Central memory CD8-positive, alpha-beta T cell (primary cell): ENCODE measurements around the gene ATG12.
"Not testable (repeated sequence)": the region's sequence is repeated elsewhere in the genome, so short reads cannot be mapped to it uniquely, and the experiment has no call there.

Source experiments
- ATAC-seq: fragments of 150-1000 bp; cut with Tn5 transposase; replicated peaks from 2 replicates; pipeline ENCODE4 v1.10.0; 2022; ENCODE audit warnings: mild to moderate bottlenecking, moderate FRiP score, moderate number of reproducible peaks; ENCODE audit not compliant: poor library complexity, severe bottlenecking; ENCODE audit errors: extremely low read depth
- DNase-seq, 2 donors: peaks; one replicate each; pipeline ENCODE4 v3.0.0; 2021; ENCODE audit warnings: low spot score in 2 of 2
- H3K27ac Mint-ChIP-seq: one replicate; pipeline ENCODE4 v1.8.0; 2022; ENCODE audit warnings: low read depth, mild to moderate bottlenecking, moderate library complexity, mixed read lengths
- H3K27me3 Mint-ChIP-seq: one replicate; pipeline ENCODE4 v1.8.0; 2022; ENCODE audit warnings: mixed read lengths
- H3K36me3 Mint-ChIP-seq: one replicate; pipeline ENCODE4 v1.8.0; 2022; ENCODE audit warnings: mild to moderate bottlenecking, moderate library complexity, mixed read lengths; ENCODE audit not compliant: insufficient read depth
- H3K4me1 Mint-ChIP-seq: one replicate; pipeline ENCODE4 v1.8.0; 2022; ENCODE audit warnings: mixed read lengths
- H3K4me3 Mint-ChIP-seq: one replicate; pipeline ENCODE4 v1.8.0; 2022; ENCODE audit warnings: mild to moderate bottlenecking, moderate library complexity, mixed read lengths
- H3K9me3 Mint-ChIP-seq: one replicate; pipeline ENCODE4 v1.8.0; 2022; ENCODE audit warnings: mixed read lengths

The ATG12 gene

GRCh38 chr5:115812372-115812771 lies 29.0 kb downstream of the ATG12 start:
- no peak for DNase-seq
- H3K4me1 Mint-ChIP-seq, result peaks cover 15% of the 10 kb centered on the region
- H3K36me3 Mint-ChIP-seq, result no peaks in the 10 kb centered on the region
- no peak overlapping the region for H3K4me3 Mint-ChIP-seq
- no peak overlapping the region for H3K27ac Mint-ChIP-seq
- no peaks in the 10 kb centered on the region for H3K9me3 Mint-ChIP-seq
- ATAC-seq, result no peak
- H3K27me3 Mint-ChIP-seq, result peaks cover 71% of the 10 kb centered on the region

- Mint-ChIP-seq H3K36me3 (no peaks in the 10 kb centered on the region), H3K9me3 (no peaks in the 10 kb centered on the region), H3K4me3 (no peak overlapping the region), H3K27me3 (peaks cover 68% of the 10 kb centered on the region), H3K27ac (no peak overlapping the region), H3K4me1 (peaks cover 9% of the 10 kb centered on the region)
- ATAC-seq (no peak), DNase-seq (no peak)
Observed at GRCh38 chr5:115811406-115811805, 30.0 kb downstream of the ATG12 start.

GRCh38 chr5:115810761-115811160 lies 30.6 kb downstream of the ATG12 start:
- ATAC-seq, result no peak
- H3K27me3 Mint-ChIP-seq, result peaks cover 61% of the 10 kb centered on the region
- H3K9me3 Mint-ChIP-seq, result no peaks in the 10 kb centered on the region
- H3K36me3 Mint-ChIP-seq, result no peaks in the 10 kb centered on the region
- peaks cover 6% of the 10 kb centered on the region for H3K4me1 Mint-ChIP-seq
- no peak overlapping the region for H3K4me3 Mint-ChIP-seq
- no peak for DNase-seq
- no peak overlapping the region for H3K27ac Mint-ChIP-seq

GRCh38 chr5:115809946-115810345 lies 31.4 kb downstream of the ATG12 start:
- H3K27me3 Mint-ChIP-seq, result peaks cover 53% of the 10 kb centered on the region
- no peaks in the 10 kb centered on the region for H3K9me3 Mint-ChIP-seq
- H3K4me3 Mint-ChIP-seq, result no peak overlapping the region
- H3K4me1 Mint-ChIP-seq, result peaks cover under 1% of the 10 kb centered on the region
- DNase-seq, result no peak
- H3K27ac Mint-ChIP-seq, result no peak overlapping the region
- no peaks in the 10 kb centered on the region for H3K36me3 Mint-ChIP-seq
- no peak for ATAC-seq

GRCh38 chr5:115808066-115808465 lies 33.3 kb downstream of the ATG12 start:
- H3K36me3 Mint-ChIP-seq, H3K4me1 Mint-ChIP-seq, ATAC-seq, H3K9me3 Mint-ChIP-seq, H3K27ac Mint-ChIP-seq, H3K4me3 Mint-ChIP-seq, DNase-seq: not testable (repeated sequence)
- H3K27me3 Mint-ChIP-seq, result peaks cover 38% of the 10 kb centered on the region

GRCh38 chr5:115807654-115808052 lies 33.7 kb downstream of the ATG12 start:
- no peak for DNase-seq
- Mint-ChIP-seq H3K4me1 (no peaks in the 10 kb centered on the region), H3K4me3 (no peak overlapping the region), H3K27me3 (peaks cover 38% of the 10 kb centered on the region), H3K36me3 (no peaks in the 10 kb centered on the region), H3K27ac (no peak overlapping the region), H3K9me3 (no peaks in the 10 kb centered on the region)
- no peak for ATAC-seq

- no peaks in the 10 kb centered on the region for H3K4me1 Mint-ChIP-seq
- no peak for ATAC-seq
- H3K27ac Mint-ChIP-seq, result no peak overlapping the region
- DNase-seq, result no peak
- no peak overlapping the region for H3K4me3 Mint-ChIP-seq
- H3K27me3 Mint-ChIP-seq, result peaks cover 38% of the 10 kb centered on the region
- H3K9me3 Mint-ChIP-seq, result no peaks in the 10 kb centered on the region
- no peaks in the 10 kb centered on the region for H3K36me3 Mint-ChIP-seq
Observed at GRCh38 chr5:115806986-115807653, 34.2 kb downstream of the ATG12 start.

- no peak for ATAC-seq
- Mint-ChIP-seq H3K36me3 (no peaks in the 10 kb centered on the region), H3K27ac (no peak overlapping the region), H3K4me1 (no peaks in the 10 kb centered on the region), H3K27me3 (peaks cover 44% of the 10 kb centered on the region), H3K9me3 (no peaks in the 10 kb centered on the region), H3K4me3 (no peak overlapping the region)
- DNase-seq, result no peak
Observed at GRCh38 chr5:115801984-115802383, 39.4 kb downstream of the ATG12 start.

GRCh38 chr5:115801152-115801551 lies 40.2 kb downstream of the ATG12 start:
- ATAC-seq, result no peak
- no peaks in the 10 kb centered on the region for H3K4me1 Mint-ChIP-seq
- no peak overlapping the region for H3K4me3 Mint-ChIP-seq
- no peaks in the 10 kb centered on the region for H3K36me3 Mint-ChIP-seq
- no peak for DNase-seq
- no peaks in the 10 kb centered on the region for H3K9me3 Mint-ChIP-seq
- H3K27ac Mint-ChIP-seq, result no peak overlapping the region
- H3K27me3 Mint-ChIP-seq, result peaks cover 50% of the 10 kb centered on the region

- Mint-ChIP-seq H3K36me3 (no peaks in the 10 kb centered on the region), H3K4me3 (no peak overlapping the region), H3K27ac (no peak overlapping the region), H3K4me1 (no peaks in the 10 kb centered on the region), H3K9me3 (no peaks in the 10 kb centered on the region), H3K27me3 (peaks cover 50% of the 10 kb centered on the region)
- ATAC-seq (no peak), DNase-seq (no peak)
Observed at GRCh38 chr5:115800108-115800507, 41.3 kb downstream of the ATG12 start.

- H3K4me1 Mint-ChIP-seq, result no peaks in the 10 kb centered on the region
- peaks cover under 1% of the 10 kb centered on the region for H3K36me3 Mint-ChIP-seq
- no peak overlapping the region for H3K4me3 Mint-ChIP-seq
- peaks cover 62% of the 10 kb centered on the region for H3K27me3 Mint-ChIP-seq
- no peak overlapping the region for H3K27ac Mint-ChIP-seq
- ATAC-seq (no peak), DNase-seq (no peak)
- H3K9me3 Mint-ChIP-seq, result no peaks in the 10 kb centered on the region
Observed at GRCh38 chr5:115798252-115798651, 43.1 kb downstream of the ATG12 start.

- peaks cover 62% of the 10 kb centered on the region for H3K27me3 Mint-ChIP-seq
- no peak for DNase-seq
- H3K36me3 Mint-ChIP-seq, result peaks cover 1% of the 10 kb centered on the region
- H3K9me3 Mint-ChIP-seq, result no peaks in the 10 kb centered on the region
- H3K4me1 Mint-ChIP-seq, result no peaks in the 10 kb centered on the region
- no peak for ATAC-seq
- H3K27ac Mint-ChIP-seq, result no peak overlapping the region
- no peak overlapping the region for H3K4me3 Mint-ChIP-seq
Observed at GRCh38 chr5:115796656-115797055, 44.7 kb downstream of the ATG12 start.

- peaks cover 1% of the 10 kb centered on the region for H3K36me3 Mint-ChIP-seq
- DNase-seq (no peak), ATAC-seq (no peak)
- H3K4me1 Mint-ChIP-seq, result no peaks in the 10 kb centered on the region
- H3K9me3 Mint-ChIP-seq, result no peaks in the 10 kb centered on the region
- no peak overlapping the region for H3K4me3 Mint-ChIP-seq
- peaks cover 68% of the 10 kb centered on the region for H3K27me3 Mint-ChIP-seq
- H3K27ac Mint-ChIP-seq, result no peak overlapping the region
Observed at GRCh38 chr5:115795700-115796099, 45.7 kb downstream of the ATG12 start.
